CD4-positive, alpha-beta T cell treated with Interleukin-1 beta for 1 hour (primary cell): ENCODE measurements around the gene ANKUB1.

Experiments
- DNase-seq, 2 donors: peaks; one replicate each; pipeline ENCODE4 v3.0.0-alpha.2; 2020 to 2022

ANKUB1 gene

DNA sequence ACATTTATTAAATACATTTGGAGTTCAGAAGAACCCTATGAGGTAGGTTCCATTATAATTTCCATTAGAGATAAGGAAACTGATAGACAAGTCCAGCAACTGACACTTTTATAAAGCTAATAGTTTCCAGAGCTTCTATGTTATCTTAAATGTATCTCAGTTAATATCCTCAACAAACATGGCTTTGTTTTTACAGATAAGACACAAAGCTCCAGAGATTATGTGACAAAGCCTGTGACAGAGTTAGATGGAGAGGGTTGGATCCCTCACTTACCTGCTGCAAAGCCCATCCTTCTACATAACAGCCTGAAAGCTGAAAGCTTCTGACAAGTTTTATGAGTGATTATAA, 39.6 kb downstream of the ANKUB1 start:
- DNase-seq: no peak

DNA sequence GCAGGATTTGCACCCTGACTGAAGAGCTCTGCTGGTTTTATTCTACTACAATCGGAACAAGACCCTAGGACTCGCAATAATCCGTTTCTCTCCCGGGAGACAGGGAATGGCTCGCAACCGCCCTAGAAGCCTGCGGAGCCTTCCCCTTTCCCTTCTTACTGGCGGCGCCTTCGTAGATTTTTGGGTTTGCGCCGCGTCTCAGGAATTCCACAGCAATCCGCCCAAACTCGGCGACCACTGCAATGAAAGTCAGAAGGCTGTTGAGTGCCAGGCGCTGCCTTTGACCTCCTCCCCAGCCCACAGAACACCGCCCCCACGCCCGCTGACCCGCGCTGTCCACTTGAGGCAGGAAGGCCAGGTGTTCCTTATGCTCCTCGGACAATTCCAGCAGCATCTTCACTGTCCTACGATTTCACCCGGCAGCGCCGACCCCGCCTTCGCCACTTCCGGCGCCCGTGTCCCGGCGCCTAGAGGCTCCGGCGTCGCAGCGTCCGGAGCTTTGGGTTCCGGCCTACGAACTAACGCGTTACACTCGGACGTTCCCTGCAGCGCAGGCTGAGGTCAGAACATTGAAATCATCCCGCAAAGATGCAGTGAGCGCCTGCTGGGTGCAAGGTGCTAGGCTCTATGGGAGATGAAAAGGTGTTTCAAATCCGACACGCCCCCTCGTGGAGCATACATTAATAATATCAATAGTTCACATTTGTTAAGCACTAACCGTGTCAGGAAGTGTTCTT, 40.1 kb downstream of the ANKUB1 start, which contains the start of gene COMMD2:
Gene COMMD2 (minus strand): TSS at position 439 of the 737 bp plus-strand sequence. CDS start 45 bp downstream, at position 394.
- peak; percentile 79 to 81 for DNase-seq

DNA sequence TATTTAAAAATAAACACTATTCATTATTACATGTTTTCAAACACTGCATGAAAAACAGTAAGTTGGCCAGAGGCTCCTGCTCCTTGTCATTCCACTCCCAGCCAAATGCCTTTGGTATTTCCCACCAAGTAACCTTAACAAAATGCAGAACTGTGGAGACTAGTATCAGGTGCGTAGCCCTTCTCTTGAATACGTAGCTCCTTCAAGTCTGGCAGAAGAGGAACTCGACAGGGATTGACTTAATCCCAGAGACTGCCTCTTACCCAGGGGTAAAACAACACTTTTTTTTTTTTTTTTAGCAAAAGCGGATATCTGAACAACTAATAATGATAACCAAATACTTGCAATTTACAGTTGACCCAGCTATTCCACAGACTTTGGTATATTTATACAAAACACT, 40.8 kb downstream of the ANKUB1 start:
- peak in 1 of 2 donors; percentile 2 for DNase-seq

DNA sequence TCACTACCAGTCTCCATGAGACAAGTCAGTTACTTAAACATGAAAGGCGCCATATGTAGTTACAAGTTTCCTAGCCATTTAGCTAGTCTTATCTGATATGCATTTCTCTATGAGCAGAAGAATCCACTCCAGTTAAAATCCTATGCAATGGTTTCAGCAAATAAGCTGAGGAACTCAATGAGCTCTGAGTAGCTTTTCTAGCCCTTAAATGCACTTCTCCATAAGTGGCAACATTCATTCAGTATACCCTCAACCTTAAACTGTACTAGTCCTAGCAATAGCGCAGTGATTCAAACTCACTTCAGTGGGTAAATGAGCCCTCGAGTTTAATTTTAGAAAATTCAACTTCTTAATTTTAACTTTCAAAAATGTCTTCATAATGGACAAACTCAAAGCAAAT, 47.7 kb downstream of the ANKUB1 start:
- no peak for DNase-seq

DNA sequence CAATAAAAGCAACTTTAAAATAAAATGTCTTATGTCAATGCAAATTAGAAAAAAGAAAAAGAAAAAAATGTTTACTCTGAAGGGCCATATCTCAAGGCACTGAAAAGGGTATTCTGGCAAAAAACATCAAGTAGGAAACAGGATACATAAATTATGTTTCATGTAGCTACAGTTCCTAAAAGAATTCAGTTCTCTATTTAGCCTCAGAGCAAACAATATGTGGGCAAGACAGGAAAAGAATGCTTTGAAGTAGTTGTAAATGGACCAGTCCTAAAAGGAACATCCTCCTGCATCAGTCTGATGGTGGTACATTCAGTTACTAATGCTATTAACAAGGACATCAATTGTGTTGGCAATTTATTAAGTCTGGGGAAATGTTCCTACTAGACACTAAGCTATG, 48.2 kb downstream of the ANKUB1 start:
- no peak for DNase-seq

DNA sequence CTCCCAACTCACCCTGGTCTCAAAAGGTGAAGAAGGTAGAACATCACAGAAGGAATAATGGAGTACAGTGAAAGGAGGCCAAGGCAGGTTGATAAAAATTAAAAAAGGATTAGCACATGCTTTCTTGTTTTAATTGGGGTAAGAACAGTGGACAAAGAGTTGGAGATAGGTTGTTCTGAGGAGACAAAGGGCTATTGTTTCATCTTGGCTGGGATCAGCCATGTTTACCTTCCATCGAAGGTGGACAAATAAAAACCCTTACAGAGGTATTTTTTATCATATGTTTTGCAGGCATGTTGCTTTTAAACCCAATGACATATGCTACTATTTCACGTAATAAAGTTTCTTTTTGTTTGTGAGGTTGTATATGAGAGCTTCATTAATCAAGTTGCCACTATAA, 53.0 kb downstream of the ANKUB1 start:
- no peak for DNase-seq

DNA sequence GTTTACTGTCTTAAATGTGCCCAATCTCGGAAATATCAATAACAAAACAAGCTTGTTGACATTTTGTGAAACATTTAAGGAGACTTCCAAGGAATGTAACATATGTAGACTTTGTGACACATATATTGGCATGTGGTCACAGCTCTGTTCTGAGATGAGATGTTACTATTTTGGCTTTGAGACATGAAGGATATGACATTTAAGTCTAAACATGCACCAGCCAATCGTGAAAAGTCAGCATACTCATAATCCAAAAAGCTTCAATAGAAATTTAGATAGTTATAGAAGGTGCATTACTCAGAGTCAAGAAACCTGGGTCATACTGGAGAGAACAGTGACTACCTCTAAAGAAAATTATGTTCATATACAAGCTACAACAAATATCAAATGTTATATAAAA, 53.5 kb downstream of the ANKUB1 start:
- no peak for DNase-seq

DNA sequence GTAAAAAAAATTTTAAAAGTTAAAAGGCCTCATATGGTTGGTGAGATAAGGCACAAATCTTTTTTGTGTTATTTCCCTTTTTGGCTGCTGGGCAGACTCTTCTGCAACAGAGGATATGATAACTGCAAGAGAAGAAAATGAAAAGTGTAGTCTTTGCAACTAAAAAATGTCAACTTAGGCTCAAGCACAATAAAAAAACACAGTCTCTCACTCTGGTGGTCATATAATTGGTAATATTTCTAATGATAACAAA, 55.5 kb downstream of the ANKUB1 start:
- DNase-seq: no peak

DNA sequence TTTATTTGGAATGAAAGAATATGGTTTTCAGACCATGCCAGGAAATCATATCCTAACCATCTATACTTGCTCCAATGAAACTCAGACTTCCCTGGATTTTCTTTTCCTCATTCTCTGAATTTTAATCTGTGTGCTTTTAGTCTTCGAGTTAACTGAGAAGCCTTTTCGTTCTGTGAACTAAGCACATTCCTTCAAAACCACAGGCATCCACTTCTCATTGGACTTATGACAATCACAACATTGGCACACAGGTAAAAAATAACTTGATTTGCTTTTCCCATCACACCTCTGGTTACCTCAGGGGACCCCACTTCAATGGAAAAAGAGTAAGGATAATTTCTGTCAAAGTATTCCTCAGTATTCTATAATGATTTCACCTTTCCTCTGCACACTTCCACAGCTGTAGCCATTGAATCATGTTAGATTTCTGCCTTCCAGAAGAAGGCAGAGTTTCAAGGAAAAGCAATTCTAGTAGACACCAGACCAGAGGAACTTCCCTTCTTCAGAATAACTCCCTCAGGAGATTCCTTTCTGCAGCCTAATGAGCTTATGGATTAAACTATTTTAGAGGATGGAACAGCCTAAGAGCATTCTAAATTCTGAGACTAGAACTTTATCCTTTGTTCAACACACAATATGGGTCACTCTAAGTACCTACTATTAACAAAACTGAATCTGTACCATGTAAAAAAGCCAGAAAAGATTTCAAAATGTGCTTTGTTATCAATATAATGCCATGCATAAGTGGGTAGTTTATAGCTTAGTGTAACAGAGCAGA, 56.0 kb downstream of the ANKUB1 start:
- DNase-seq: no peak

DNA sequence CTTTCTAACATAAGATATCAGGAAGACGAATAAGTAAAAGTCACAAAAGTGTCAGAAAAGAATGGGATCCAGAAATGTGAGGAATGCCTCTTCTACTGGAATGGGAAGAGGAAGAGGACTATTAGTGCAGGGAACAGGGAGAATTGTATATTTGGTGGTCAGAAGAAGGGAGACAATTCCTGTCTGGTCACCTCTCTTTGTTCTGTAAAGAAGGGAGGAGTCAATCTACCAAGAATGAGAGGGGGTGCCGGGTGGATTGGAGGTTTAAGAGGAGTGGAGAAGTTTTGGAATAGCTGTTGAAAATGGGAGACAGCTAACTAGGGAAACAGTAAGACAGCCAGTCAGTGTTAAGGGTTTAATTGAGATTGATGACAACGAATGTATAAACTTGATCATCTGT, 60.1 kb downstream of the ANKUB1 start:
- DNase-seq: no peak

DNA sequence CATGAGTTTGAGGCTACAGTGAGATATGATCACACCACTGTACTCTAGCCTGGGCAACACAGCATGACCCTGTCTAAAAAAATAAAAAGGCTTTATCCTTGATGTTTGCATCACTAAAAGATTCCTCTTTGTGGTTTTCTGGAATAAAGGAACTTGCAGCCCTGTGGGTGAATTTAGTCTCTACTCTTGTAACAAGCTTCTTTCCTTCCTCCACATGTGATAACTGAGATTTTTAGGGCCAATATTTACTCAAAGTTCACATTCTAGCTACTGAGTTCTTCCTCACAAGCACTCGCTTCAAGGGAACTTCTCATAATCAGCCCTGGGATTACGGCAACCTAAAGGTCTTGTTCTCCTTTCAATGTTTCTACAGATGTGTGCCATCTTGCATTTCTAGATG, 64.7 kb downstream of the ANKUB1 start:
- DNase-seq: no peak

DNA sequence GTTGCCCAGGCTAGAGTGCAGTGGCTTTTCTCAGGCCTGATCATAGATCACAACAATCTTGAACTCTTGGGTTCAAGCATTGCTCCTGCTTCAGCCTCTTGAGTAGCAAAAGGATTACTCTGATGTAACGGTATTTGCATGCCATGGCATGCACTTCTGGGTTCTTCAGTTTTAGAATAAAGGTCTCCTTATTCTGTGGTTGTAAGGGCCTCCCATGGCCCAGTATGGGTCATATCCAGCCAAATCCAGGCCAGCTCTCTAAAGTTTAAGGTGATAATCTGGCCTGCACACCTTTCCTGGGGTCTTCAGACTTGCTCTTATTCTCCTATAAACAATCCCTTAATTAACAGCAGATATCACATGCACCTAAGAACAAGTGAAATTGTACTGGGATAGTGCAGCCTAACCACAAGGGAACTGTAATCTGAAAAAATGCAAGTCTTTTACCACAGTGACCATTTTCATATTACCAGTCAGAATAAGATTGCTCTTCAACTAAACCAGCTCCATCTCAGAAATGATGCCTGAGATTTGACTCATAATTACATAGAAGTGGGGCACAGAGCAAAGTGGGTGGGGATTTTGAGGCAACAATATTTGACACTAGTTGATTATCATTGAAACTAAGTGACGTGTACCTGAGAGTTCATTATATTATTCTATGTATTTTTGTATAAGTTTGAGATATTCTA, 65.5 kb downstream of the ANKUB1 start:
- no peak for DNase-seq

DNA sequence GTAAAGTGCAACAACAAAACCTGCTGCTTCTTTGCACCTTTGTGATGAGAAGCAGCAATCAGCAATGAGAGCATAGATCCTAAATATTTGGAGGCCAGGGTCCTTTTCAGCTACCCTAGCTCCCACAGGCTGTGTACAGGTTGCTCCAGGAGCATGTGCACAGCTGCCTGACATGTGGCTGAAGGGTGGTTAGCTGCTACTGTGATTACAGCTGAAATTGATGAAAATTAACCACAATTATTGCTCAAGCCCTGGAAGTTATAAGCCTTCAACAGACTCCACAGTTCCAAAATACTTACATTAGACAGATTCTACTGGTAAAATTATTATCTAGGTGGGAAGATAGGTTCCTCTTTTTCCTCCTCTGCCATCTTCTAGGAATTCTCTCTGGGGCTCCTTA, 68.6 kb downstream of the ANKUB1 start:
- no peak for DNase-seq

DNA sequence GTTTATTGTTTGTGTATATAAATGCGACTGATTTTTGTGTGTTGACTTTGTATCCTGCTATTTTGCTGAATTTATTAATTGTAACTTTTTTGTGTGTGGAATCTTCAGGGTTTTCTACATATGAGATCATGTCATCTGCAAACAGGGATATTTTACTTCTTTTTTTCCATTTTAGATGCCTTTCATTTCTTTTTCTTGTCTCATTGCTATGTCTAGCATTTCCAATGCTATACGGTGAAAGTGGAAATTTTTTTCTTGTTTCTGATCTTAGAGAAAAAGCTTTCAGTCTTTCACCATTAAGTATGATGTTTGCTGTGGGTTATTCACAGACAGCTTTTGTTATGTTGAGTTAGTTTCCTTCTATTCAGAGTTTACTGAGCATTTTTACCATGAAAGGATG, 71.4 kb downstream of the ANKUB1 start:
- no peak for DNase-seq

DNA sequence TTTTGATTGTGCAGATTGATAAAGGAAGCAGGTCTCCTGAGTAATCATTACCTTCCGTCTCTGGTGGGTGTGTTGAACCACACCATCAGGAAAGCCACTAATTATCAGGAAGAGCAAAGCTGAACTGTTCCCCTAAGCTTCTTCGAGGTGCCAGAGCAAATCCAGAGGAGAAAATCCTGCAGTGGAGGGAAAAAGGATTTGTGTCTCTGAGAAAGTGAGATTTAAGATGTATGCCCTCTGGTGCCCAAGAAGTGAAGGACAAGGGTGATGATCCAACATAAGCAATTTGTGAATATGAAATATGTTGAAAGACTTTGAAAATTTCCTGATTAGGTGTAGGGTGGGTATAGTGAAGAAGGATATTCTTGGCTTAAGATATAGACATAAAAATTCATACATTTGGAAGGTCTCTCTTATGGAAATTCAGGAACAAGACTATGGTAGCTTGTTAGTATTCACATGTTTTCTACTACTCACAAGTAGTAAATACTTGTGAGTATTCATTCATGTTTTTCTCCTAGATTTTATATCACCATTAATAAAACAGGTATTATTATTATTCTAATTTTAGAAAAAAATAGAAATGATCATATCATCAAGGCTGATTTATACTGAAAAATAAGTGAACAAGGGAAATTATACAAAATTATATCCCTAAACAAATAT, 74.8 kb downstream of the ANKUB1 start:
- DNase-seq: peak in 1 of 2 donors; percentile 29

DNA sequence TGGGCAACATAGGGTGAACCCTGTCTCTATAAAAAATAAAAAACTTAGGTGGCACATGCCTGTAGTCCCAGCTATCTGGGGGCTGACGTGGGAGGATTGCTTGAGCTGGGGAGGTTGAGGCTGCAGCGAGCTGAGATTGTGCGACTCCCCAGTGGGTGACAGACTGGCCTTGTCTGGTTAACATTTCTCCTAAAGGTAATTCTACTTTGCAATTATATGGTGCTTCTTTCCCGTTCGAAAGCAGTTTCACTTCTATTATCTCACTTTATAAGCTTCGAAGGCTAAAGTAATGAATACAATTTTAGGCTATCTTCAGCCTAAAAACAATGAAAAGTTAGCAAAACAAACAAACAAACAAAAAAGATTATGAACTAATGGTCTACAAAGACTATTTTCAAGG, 75.4 kb downstream of the ANKUB1 start:
- DNase-seq: no peak

DNA sequence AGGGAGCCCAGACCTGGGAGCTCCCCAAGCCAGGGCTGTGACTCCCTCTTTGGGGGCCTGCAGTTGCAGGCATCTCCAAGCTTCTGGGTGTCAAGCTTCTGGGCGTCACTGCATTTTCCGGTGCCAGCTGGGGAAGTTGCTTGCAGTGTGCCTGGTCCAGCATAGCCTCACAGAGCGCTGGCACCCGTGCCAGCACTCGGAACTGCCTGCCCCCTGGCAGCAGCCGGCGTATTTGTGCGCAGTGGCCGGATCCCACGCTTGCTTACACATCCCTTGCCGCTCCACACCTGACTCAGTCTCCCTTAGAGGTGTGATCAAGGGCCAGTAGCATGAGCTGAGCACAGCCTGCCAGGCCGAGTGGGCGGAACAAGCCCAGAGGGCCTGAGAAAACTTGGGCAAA, 77.1 kb downstream of the ANKUB1 start:
- no peak for DNase-seq

DNA sequence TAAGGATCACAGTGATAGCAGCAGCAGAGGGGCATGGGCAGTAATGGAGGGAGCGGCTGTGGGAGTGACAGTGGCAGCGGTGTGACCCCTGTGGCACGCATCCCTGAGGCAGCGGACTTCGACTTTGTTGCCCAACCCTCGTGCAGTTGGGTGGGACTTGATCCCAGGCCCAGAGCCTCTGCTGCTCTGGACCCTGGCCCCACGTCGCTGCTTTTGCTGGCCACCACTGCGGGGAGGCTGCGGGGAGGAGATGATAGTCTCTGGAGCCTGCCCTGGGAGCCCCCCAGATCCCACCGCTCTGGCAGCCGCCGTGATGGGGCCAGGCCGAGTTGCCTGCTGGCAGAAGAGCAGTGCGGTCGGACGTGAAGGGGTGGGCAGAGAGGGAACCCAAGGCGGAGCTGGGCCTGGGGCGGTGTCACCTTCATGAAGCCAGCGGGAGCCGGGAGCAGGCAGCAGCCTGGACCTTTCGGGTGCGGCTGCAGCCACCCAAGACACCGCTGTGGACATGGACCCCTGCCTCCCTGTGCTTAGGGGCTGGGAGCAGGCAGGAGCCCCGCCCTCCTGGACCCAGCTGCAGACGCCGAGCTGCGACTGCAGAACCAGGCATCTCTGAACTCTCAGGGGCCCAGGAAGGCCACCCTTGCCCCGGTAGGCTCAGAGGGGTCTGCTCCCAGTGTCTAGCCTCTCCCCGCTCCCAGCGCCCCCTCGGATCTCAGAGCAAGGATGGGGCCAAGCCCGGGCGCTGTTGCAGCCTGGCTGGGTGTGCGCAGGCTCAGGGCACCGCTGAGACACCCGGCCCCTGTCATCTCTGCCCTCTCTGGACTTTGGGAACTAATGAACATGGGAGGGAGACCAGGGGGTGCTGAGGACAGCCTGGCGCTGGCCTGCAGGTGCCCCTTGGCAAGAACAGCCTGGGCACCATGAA, 78.4 kb downstream of the ANKUB1 start:
- DNase-seq: no peak
